ENCODE results near the gene XRN1.

Gene XRN1

GRCh38 chr3:142267269-142267668, 180.6 kb downstream of the XRN1 start:
- DNase-seq = no peak

GRCh38 chr3:142263112-142263511, 184.7 kb downstream of the XRN1 start:
- no peak for DNase-seq

GRCh38 chr3:142259359-142259758, 188.5 kb downstream of the XRN1 start:
- no peak for DNase-seq

- DNase-seq = no peak
Measured at GRCh38 chr3:142256712-142257333, 191.0 kb downstream of the XRN1 start.

Measured in stimulated activated naive CD4-positive, alpha-beta T cell (primary cell).